HFFc6 (cell line): Measurements from ENCODE around the gene DDX1. TPM values are rescaled to one million over a fixed set of nuclear protein-coding genes. Genes with fewer than 3 reads are reported as not detected.

Experiments used
- DNase-seq: peaks from one replicate; pipeline ENCODE4 v3.0.0-alpha.2; 2018
- H3K27ac Mint-ChIP-seq: 2 replicates; pipeline ENCODE4 v1.8.0; 2020; ENCODE audit warnings: mild to moderate bottlenecking, mixed read lengths
- H3K27me3 Mint-ChIP-seq: 2 replicates; pipeline ENCODE4 v1.8.0; 2021; ENCODE audit warnings: mild to moderate bottlenecking, moderate library complexity, mixed read lengths; ENCODE audit not compliant: insufficient read depth
- H3K36me3 Mint-ChIP-seq: 2 replicates; pipeline ENCODE4 v1.8.0; 2021; ENCODE audit warnings: low read depth, mixed read lengths
- H3K4me1 Mint-ChIP-seq: 2 replicates; pipeline ENCODE4 v1.8.0; 2020; ENCODE audit warnings: low read depth, mixed read lengths
- H3K4me3 Mint-ChIP-seq: 2 replicates; pipeline ENCODE4 v1.8.0; 2020; ENCODE audit warnings: mild to moderate bottlenecking, moderate library complexity, mixed read lengths
- H3K9me3 Mint-ChIP-seq: 2 replicates; pipeline ENCODE4 v1.8.0; 2020; ENCODE audit warnings: mild to moderate bottlenecking, mixed read lengths
- total RNA-seq, 6 experiments: library from RNA; stranded (reverse); fragmentation: NEBNext Ultra II Directional; extraction: Animal tissue kit (Norgen Biotek cat#: 25700); gene quantifications; 2 replicates in 1 of 6; 3 replicates in 5 of 6; pipeline ENCODE4 v1.2.3, GENCODE V29; 2021
- TF ChIP-seq, protein P1 (sequence below): fragments of 200-600 bp; sonication (generic); IDR thresholded peaks from 2 replicates; pipeline ENCODE4 v1.5.0; 2021; ENCODE audit warnings: antibody characterized with exemption, mild to moderate bottlenecking

Gene DDX1
- total RNA-seq, 6 experiments from 2014 or later, result 111 to 123 (median 113) TPM

DNA sequence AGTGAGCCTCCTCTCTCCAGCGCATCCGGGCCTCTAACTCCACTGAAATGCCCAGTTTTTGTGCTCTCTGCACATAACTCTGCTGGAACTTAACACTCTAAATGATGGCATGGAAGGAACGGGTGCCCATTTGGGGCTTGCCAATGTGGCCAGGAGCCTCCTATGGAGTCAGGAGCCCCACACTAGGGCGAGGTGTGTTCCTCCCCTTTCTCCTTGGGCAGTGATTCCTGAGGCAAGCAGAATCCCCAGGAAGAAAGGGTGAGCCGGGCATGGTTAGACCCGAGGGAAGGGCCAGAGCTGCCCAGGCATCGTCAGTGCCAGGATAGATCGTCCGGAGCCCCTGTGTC lies 63.0 kb downstream of the DDX1 start:
- Mint-ChIP-seq H3K9me3 (no peaks in the 10 kb centered on the region), H3K4me1 (no peaks in the 10 kb centered on the region), H3K27ac (no peak overlapping the region), H3K27me3 (peaks cover 46% of the 10 kb centered on the region), H3K36me3 (no peaks in the 10 kb centered on the region), H3K4me3 (no peak overlapping the region)
- TF ChIP-seq, protein P1, sequence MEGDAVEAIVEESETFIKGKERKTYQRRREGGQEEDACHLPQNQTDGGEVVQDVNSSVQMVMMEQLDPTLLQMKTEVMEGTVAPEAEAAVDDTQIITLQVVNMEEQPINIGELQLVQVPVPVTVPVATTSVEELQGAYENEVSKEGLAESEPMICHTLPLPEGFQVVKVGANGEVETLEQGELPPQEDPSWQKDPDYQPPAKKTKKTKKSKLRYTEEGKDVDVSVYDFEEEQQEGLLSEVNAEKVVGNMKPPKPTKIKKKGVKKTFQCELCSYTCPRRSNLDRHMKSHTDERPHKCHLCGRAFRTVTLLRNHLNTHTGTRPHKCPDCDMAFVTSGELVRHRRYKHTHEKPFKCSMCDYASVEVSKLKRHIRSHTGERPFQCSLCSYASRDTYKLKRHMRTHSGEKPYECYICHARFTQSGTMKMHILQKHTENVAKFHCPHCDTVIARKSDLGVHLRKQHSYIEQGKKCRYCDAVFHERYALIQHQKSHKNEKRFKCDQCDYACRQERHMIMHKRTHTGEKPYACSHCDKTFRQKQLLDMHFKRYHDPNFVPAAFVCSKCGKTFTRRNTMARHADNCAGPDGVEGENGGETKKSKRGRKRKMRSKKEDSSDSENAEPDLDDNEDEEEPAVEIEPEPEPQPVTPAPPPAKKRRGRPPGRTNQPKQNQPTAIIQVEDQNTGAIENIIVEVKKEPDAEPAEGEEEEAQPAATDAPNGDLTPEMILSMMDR, result no peak
- DNase-seq, result no peak

DNA sequence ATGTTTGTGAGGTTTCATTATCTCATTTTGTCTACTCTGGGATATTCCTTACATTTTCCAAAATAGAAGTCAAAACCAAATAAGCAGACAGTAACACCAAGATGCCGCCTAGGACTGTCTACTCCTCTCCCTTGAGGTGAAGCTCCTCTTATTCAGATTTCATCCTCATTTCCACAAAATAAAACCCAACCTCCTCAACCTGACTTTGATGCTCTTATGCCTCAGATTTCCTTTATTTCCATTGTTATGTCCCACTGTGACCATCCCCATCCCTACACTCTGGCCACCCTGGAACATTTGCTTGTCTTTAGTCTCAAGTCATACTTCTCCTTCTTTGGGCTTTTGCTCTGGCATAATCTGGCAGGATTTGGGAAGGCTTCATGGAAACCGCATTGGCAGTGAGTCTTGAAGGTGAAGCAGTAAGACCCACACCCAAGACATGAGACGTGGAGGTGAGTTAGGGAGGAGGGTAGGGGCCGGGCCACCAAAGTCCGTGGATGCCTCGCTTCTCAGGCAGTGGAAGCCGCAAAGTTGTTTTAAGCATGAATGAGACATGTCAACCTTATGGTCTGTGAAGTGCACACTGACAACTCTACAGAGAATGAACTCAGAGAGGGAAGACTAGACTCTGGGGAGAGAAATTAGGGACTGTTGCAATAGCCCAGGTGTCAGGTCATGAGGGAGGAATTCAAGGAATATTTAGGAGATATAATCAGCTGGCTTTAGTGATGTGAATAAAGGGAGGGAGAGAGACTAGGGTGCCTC lies 63.6 kb downstream of the DDX1 start:
- peaks cover 41% of the 10 kb centered on the region for H3K27me3 Mint-ChIP-seq
- no peaks in the 10 kb centered on the region for H3K9me3 Mint-ChIP-seq
- DNase-seq, result no peak
- no peak overlapping the region for H3K27ac Mint-ChIP-seq
- H3K4me1 Mint-ChIP-seq, result no peaks in the 10 kb centered on the region
- TF ChIP-seq, protein P1, result no peak
- no peak overlapping the region for H3K4me3 Mint-ChIP-seq
- H3K36me3 Mint-ChIP-seq, result no peaks in the 10 kb centered on the region

DNA sequence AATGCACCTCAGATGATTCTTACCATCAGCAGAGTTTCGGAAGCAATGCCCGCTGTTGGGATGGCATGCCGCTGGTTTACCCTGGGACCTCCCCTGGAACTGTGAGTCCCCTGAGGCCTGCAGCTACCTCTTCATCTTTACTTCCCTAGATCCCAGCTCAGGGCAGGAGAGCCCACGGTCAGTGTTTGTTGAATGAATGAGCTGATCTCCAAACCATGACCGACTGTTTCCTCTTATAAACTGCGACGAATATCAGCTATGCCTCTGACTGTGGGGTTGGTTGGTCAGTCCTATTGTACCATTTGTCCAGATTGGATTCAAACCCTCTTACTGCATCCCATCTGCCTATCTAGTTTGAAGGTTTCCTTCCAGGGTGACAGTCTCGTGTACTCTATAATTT lies 64.4 kb downstream of the DDX1 start:
- Mint-ChIP-seq H3K27me3 (peaks cover 35% of the 10 kb centered on the region), H3K9me3 (no peaks in the 10 kb centered on the region), H3K4me1 (no peaks in the 10 kb centered on the region), H3K4me3 (no peak overlapping the region), H3K27ac (no peak overlapping the region), H3K36me3 (no peaks in the 10 kb centered on the region)
- no peak for DNase-seq
- TF ChIP-seq, protein P1, result no peak

DNA sequence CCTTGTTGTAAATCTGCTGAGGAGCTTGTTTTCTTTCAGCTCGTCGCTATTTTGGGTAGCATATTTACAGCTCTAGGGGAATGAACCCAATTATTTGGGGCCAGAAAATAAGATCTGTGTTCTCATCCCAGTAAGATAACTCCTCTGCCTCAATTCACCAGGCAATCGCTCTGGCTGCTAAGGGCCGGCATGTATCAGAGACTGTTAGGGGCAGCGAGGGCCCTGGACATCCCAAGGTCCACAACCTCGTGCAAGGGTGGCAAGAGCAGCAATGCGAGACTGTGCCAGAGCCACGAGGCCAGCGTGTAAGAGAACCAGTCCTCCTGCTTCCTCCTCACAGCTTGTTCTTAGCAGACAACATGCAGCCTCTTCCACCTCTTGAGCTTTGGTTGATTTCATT lies 66.1 kb downstream of the DDX1 start:
- DNase-seq, result no peak
- TF ChIP-seq, protein P1, result no peak
- Mint-ChIP-seq H3K9me3 (no peaks in the 10 kb centered on the region), H3K27ac (no peak overlapping the region), H3K4me1 (no peaks in the 10 kb centered on the region), H3K27me3 (peaks cover 35% of the 10 kb centered on the region), H3K36me3 (no peaks in the 10 kb centered on the region), H3K4me3 (no peak overlapping the region)

DNA sequence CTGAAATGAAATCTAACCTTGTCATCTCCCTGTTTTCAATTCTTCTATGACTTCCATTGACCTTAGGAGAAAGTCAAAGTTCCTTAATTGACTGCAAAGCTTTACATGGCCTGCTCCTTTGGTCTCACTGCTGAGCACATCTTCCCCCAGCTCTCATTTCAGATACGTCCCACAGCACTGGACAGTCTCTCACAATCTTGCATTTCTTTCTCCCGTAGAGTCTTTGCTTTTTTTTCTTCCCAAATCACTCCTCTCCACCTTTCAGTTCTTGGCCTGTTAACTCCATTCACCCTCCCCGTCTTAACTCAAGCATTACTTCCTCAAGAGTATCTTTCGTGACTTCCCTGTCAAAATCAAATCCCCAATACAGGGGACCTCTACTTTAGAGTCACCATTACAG lies 67.2 kb downstream of the DDX1 start:
- TF ChIP-seq, protein P1, result no peak
- Mint-ChIP-seq H3K4me1 (no peaks in the 10 kb centered on the region), H3K4me3 (no peak overlapping the region), H3K36me3 (no peaks in the 10 kb centered on the region), H3K9me3 (no peaks in the 10 kb centered on the region), H3K27ac (no peak overlapping the region), H3K27me3 (peaks cover 28% of the 10 kb centered on the region)
- no peak for DNase-seq
